HTERT RPE-1 (cell line): ENCODE data around the gene DBNDD2.

Experiments used
- in situ Hi-C: fragments of 300-500 bp; cut with MboI; formaldehyde crosslinking; loops from 4 replicates; pipeline ENCODE4 v1.14.3; 2020; ENCODE audit warnings: low sequenced_read_pairs

Gene DBNDD2

GRCh38 chr20:45407783-45408645 is at the start of gene DBNDD2:
DBNDD2 (plus strand) TSS chr20:45408289; CDS start chr20:45408468, 179 bp downstream.
- in situ Hi-C loops: no loop called here

- in situ Hi-C loops: no loop called here
Measured at GRCh38 chr20:45359069-45359405, 49.1 kb upstream of the DBNDD2 start.

- in situ Hi-C loops: no loop called here
Measured at GRCh38 chr20:45359406-45360148, 48.5 kb upstream of the DBNDD2 start.

GRCh38 chr20:45361793-45362192 is 46.3 kb upstream of the DBNDD2 start:
- in situ Hi-C loops: no loop called here

- in situ Hi-C loops: no loop called here
Measured at GRCh38 chr20:45362804-45363610, 45.1 kb upstream of the DBNDD2 start, which contains the start of gene SYS1. SYS1 (plus strand) TSS chr20:45363156; CDS start chr20:45363532, 376 bp downstream.

- in situ Hi-C loops: no loop called here
Measured at GRCh38 chr20:45363611-45364492, 44.2 kb upstream of the DBNDD2 start.

GRCh38 chr20:45365444-45365970 is 42.6 kb upstream of the DBNDD2 start:
- in situ Hi-C loops: no loop called here

- in situ Hi-C loops: no loop called here
Measured at GRCh38 chr20:45366192-45366591, 41.9 kb upstream of the DBNDD2 start.

GRCh38 chr20:45366631-45367030 is 41.5 kb upstream of the DBNDD2 start:
- in situ Hi-C loops: no loop called here

GRCh38 chr20:45367126-45367525 is 41.0 kb upstream of the DBNDD2 start:
- in situ Hi-C loops: no loop called here

GRCh38 chr20:45368221-45368980 is 39.7 kb upstream of the DBNDD2 start:
- in situ Hi-C loops: no loop called here

GRCh38 chr20:45370571-45371160 is 37.4 kb upstream of the DBNDD2 start:
- in situ Hi-C loops: no loop called here

GRCh38 chr20:45372241-45372640 is 35.8 kb upstream of the DBNDD2 start:
- in situ Hi-C loops: no loop called here

GRCh38 chr20:45372646-45373352 is 35.3 kb upstream of the DBNDD2 start:
- in situ Hi-C loops: no loop called here

- in situ Hi-C loops: no loop called here
Measured at GRCh38 chr20:45373353-45374100, 34.6 kb upstream of the DBNDD2 start.

- in situ Hi-C loops: no loop called here
Measured at GRCh38 chr20:45374101-45374467, 34.0 kb upstream of the DBNDD2 start.

GRCh38 chr20:45374966-45375365 is 33.1 kb upstream of the DBNDD2 start:
- in situ Hi-C loops: no loop called here

GRCh38 chr20:45377269-45377668 is 30.8 kb upstream of the DBNDD2 start:
- in situ Hi-C loops: no loop called here
